Measurements from ENCODE around the gene PCGF3.

Gene PCGF3

GRCh38 chr4:708631-708933, 3.0 kb downstream of the PCGF3 start:
- H3K36me3 ChIP-seq, result peaks cover 5% of the 10 kb centered on the region; the same call in 1 of the 2 replicates
- no peaks in the 10 kb centered on the region for H3K4me1 ChIP-seq
- H3K4me3 ChIP-seq (ENCODE audit: low read depth, low read length), result no peak overlapping the region
- TF ChIP-seq CTCF (IDR thresholded peaks at IDR 0.05; ENCODE audit: low read depth, low read length), result no peak
- no peak for DNase-seq
- no peaks in the 10 kb centered on the region for H3K27me3 ChIP-seq
- H3K9me3 ChIP-seq, result no peaks in the 10 kb centered on the region

GRCh38 chr4:709348-709747, 3.7 kb downstream of the PCGF3 start:
- no peak for TF ChIP-seq CTCF (IDR thresholded peaks at IDR 0.05; ENCODE audit: low read depth, low read length)
- Histone ChIP-seq H3K4me1 (no peaks in the 10 kb centered on the region), H3K27me3 (no peaks in the 10 kb centered on the region), H3K9me3 (no peaks in the 10 kb centered on the region), H3K36me3 (peaks cover 5% of the 10 kb centered on the region; the same call in 1 of the 2 replicates), H3K4me3 (ENCODE audit: low read depth, low read length) (no peak overlapping the region)
- no peak for DNase-seq

GRCh38 chr4:710116-710515, 4.5 kb downstream of the PCGF3 start:
- no peaks in the 10 kb centered on the region for H3K27me3 ChIP-seq
- H3K4me1 ChIP-seq, result no peaks in the 10 kb centered on the region
- peaks cover 5% of the 10 kb centered on the region; the same call in 1 of the 2 replicates for H3K36me3 ChIP-seq
- no peak for TF ChIP-seq CTCF (IDR thresholded peaks at IDR 0.05; ENCODE audit: low read depth, low read length)
- no peaks in the 10 kb centered on the region for H3K9me3 ChIP-seq
- DNase-seq, result no peak
- no peak overlapping the region for H3K4me3 ChIP-seq (ENCODE audit: low read depth, low read length)

DNA sequence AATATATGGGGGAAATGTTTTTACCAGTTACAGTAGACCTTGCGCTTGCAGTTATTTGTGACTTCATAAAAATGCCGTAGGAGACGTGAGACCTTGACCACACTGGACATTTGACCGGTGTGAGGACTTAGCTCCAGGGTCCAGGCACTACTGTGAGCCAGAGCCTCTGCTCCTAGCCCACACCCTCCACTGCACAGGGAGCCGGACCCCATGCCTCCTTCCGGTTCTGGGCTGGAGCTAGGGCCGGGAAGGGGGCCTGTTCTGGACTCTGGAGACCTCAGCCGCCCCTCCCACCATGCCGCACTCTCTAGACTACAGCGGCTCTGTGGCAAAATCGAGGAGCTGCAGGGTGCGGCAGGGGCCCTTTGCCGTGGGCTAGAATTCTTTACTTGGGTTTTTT, 5.3 kb downstream of the PCGF3 start:
- H3K36me3 ChIP-seq, result peaks cover 5% of the 10 kb centered on the region; the same call in 1 of the 2 replicates
- no peaks in the 10 kb centered on the region for H3K4me1 ChIP-seq

DNA sequence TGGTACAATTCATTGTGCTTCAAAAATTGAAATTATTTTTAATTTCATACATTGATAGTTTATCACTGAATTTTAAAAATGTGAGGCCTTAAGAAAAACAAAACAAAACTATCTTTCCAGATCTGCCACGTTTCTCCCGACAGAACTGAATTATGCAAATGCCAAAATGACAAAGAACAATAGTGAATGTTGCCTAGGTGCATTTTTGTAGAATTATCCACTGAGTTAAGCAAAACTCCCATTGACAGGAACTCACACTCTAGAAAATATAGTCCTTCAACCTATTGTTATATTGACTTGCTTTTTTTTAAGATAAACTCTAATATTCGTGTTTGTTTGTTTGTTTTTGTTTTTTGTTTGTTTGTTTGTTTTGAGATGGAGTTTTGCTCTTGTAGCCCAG, 6.5 kb downstream of the PCGF3 start:
- Histone ChIP-seq H3K27me3 (no peaks in the 10 kb centered on the region), H3K9me3 (no peaks in the 10 kb centered on the region), H3K4me1 (no peaks in the 10 kb centered on the region), H3K4me3 (ENCODE audit: low read depth, low read length) (no peak overlapping the region), H3K36me3 (peaks cover 5% of the 10 kb centered on the region; the same call in 1 of the 2 replicates)
- no peak for TF ChIP-seq CTCF (IDR thresholded peaks at IDR 0.05; ENCODE audit: low read depth, low read length)
- DNase-seq, result no peak

More for the DNA sequence above, 5.3 kb downstream of the PCGF3 start:
- no peak for DNase-seq
- Histone ChIP-seq H3K27me3 (no peaks in the 10 kb centered on the region), H3K9me3 (no peaks in the 10 kb centered on the region), H3K4me3 (ENCODE audit: low read depth, low read length) (no peak overlapping the region)
- TF ChIP-seq CTCF (IDR thresholded peaks at IDR 0.05; ENCODE audit: low read depth, low read length), result no peak

GRCh38 chr4:712916-713632, 7.4 kb downstream of the PCGF3 start:
- no peak overlapping the region for H3K4me3 ChIP-seq (ENCODE audit: low read depth, low read length)
- H3K9me3 ChIP-seq, result no peaks in the 10 kb centered on the region
- H3K27me3 ChIP-seq, result no peaks in the 10 kb centered on the region
- H3K4me1 ChIP-seq, result no peaks in the 10 kb centered on the region
- peaks cover 5% of the 10 kb centered on the region; the same call in 1 of the 2 replicates for H3K36me3 ChIP-seq
- TF ChIP-seq CTCF (IDR thresholded peaks at IDR 0.05; ENCODE audit: low read depth, low read length), result no peak
- DNase-seq, result no peak

Measured in BE2C (cell line).